ENCODE data around the gene ZBTB39. TPM values are rescaled to one million over a fixed set of nuclear protein-coding genes. Genes with fewer than 3 reads are reported as not detected.
A peak's percentile ranks its signal among the peaks of the same experiment; 100 is the strongest.

Gene ZBTB39
- total RNA-seq, 4 donors from 2014 or later: 5.2 to 6.1 (median 6.1) TPM

DNA sequence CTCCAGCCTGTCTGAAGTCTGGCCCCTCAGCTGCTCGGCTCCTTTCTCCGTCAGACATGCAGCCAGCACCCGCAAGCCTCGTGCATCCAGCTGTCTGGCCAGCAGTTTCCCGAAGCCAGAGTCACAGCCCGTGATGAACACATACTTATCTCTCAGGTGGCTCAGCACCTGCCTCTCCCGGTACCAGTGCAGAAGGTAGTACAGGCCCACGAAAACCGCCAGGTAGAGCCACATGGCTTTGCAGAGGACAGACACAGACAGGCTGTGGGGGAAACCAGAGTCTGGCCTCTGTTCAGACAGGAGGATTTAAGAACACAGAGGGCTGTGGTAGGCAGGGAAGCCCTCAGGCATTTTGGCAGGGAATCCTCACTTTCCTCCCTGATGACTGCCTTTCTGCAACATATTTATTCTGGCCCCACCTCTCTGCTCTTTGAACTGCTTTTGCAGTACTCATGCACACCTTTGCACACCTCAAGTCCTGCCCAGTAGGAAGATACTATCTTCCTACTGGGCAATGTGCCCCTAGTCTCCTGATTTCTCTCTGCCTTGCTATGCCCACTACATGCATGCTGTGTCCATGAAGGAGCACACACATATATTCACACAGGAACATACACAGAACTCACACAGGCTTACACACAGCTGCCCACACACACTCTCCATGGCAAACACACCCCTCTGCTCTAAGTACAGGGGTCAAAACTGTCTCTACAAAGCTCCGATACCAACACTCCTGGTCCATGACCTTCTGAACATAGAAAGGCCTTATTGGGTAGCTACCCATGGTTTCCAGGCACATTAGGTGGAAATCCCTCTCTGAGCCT, 48.9 kb downstream of the ZBTB39 start, which contains the start of gene RDH16:
Gene RDH16 (minus strand): TSS at position 380 of the 824 bp plus-strand sequence. CDS start 146 bp downstream, at position 234.
- 55 to 61% methylated on average over 10 of the region's 10 CpGs for WGBS, 2 donors
- H3K4me3 ChIP-seq (ENCODE audit: low read depth, poor library complexity, severe bottlenecking): no peak within 1 kb of the TSS
- intact Hi-C loops (cut with DNase I; ENCODE audit: low total_unique reads): no loop called here
- TF ChIP-seq POLR2A (IDR thresholded peaks at IDR 0.05): no peak
- TF ChIP-seq, protein P1, sequence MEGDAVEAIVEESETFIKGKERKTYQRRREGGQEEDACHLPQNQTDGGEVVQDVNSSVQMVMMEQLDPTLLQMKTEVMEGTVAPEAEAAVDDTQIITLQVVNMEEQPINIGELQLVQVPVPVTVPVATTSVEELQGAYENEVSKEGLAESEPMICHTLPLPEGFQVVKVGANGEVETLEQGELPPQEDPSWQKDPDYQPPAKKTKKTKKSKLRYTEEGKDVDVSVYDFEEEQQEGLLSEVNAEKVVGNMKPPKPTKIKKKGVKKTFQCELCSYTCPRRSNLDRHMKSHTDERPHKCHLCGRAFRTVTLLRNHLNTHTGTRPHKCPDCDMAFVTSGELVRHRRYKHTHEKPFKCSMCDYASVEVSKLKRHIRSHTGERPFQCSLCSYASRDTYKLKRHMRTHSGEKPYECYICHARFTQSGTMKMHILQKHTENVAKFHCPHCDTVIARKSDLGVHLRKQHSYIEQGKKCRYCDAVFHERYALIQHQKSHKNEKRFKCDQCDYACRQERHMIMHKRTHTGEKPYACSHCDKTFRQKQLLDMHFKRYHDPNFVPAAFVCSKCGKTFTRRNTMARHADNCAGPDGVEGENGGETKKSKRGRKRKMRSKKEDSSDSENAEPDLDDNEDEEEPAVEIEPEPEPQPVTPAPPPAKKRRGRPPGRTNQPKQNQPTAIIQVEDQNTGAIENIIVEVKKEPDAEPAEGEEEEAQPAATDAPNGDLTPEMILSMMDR (IDR thresholded peaks at IDR 0.05): no peak
- DNase-seq (ENCODE audit: low spot score in 2 of 2): peak in 1 of 2 donors; percentile 39

DNA sequence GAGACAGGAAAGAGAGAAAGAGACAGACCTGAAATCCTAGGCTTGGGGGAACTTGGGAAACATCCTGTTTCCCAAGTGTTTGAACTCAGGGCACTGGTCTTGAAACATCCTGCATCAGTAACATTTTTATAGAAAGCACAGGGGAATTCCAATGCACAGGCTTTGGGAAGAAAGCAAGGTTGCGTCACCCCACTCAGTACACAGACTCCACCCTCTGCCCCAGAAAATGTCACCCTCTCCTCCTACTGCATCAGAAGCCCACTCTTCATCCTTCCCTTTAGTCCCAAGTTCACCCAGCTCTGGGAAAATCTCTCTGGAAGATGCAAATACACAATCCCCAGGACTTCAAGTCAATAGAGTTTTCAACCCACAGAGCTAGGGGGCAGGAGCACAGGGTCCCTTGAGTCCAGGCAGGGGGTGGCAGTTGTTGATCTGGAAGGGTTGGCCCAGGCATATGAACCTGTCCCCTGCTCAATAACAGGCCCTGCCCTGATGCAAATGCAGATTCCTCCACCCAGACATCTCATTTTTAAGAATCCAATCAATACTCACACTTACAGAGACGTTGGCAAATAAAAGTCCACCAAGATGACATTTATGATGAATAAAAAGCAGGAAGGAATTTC, 50.6 kb downstream of the ZBTB39 start:
- 63 to 73% methylated on average over 2 of the region's 2 CpGs for WGBS, 2 donors
- intact Hi-C loops (cut with DNase I; ENCODE audit: low total_unique reads): no loop called here
- TF ChIP-seq, protein P1 (IDR thresholded peaks at IDR 0.05): no peak
- no peak for TF ChIP-seq POLR2A (IDR thresholded peaks at IDR 0.05)
- DNase-seq (ENCODE audit: low spot score in 2 of 2): no peak
- no peak overlapping the region for H3K4me3 ChIP-seq (ENCODE audit: low read depth, poor library complexity, severe bottlenecking)

DNA sequence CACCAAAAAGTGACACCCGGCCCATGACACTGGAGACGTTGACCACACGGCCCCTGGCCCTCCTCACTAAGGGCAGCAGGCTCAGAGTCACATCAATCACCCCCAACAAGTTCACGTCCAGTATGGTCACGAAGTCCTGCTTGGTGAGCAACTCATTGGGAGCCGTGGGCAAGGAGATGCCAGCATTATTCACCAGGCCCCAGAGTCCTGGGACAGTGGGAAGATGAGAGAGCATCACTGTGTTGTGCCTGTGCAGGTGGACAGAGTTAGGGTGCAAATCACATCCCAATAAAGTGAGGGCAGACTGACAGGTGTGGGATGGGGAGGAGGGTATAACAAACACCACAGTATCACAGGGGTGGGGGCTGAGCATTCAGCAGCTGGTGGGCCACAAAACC, 51.4 kb downstream of the ZBTB39 start:
- 89 to 92% methylated on average over 6 of the region's 6 CpGs for WGBS, 2 donors
- DNase-seq (ENCODE audit: low spot score in 2 of 2): no peak
- intact Hi-C loops (cut with DNase I; ENCODE audit: low total_unique reads): no loop called here
- H3K4me3 ChIP-seq (ENCODE audit: low read depth, poor library complexity, severe bottlenecking): no peak overlapping the region
- TF ChIP-seq, protein P1 (IDR thresholded peaks at IDR 0.05): no peak
- no peak for TF ChIP-seq POLR2A (IDR thresholded peaks at IDR 0.05)

DNA sequence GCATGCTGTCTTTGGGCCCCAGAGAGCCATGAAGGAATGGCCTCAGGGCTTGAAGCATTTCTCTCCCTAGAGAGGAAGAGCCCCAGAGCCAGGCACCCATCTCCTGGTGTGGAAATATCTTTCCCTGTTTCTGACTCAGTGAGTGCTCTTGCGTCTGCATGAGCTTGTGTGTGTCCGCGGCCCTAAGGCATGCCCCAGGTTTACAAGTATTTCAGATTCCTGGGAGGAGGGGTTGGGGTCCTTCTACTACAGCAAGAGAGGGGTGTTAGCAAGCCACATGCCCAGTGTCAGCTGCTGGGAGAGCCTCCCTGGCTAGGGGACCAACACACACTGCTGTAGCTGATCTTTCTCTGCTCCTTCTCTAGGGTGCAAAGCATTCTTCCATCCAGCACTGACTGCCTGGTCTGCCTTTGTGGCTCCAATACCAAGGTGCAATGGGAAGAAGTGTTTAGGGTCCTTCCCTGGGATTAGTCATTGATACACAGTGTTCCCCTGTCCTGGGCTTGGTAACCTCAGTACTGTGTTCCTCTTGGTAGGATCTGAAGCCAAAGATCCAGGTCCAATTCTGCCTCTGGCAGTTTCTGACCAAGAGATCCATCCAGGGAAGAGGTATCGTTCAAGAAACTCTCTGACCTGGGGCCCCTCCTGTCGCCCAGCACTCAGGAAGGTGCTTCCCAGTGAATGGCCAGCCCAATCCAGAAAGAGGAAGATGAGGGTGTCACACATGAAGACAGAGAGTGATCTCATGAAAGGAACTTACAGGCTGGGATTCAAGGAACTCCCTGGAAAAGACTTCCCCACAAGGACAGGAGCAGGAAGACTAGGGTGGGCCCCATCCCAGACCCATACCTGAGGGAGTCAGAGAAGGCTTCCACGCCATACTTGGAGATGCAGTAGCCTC, 52.0 kb downstream of the ZBTB39 start:
- TF ChIP-seq, protein P1 (IDR thresholded peaks at IDR 0.05): no peak
- no peak for TF ChIP-seq POLR2A (IDR thresholded peaks at IDR 0.05)
- DNase-seq (ENCODE audit: low spot score in 2 of 2): no peak
- H3K4me3 ChIP-seq (ENCODE audit: low read depth, poor library complexity, severe bottlenecking): no peak overlapping the region
- WGBS, 2 donors: 87 to 91% methylated on average over 3 to 6 of the region's 6 CpGs
- intact Hi-C loops (cut with DNase I; ENCODE audit: low total_unique reads): no loop called here

DNA sequence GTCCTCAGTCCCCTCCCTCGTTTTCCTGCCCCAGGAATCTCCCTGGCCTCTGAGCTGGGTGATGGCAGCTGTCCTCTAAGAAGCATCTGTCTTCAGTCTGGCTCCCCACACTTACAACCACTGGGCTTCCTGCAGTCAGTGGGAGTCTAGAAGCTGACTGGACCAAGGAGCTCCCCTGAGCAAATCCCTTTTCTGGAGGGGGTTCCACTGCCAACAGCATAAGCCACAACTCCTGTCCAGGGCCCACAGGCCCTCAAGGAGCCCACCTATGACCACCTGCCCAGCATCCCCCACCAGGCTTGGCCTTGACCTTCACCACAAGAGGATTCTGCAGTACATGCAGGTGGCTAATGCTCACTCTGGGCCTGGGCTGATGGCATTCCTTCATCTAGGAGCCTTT, 53.0 kb downstream of the ZBTB39 start:
- intact Hi-C loops (cut with DNase I; ENCODE audit: low total_unique reads): no loop called here
- DNase-seq (ENCODE audit: low spot score in 2 of 2): no peak
- no peak overlapping the region for H3K4me3 ChIP-seq (ENCODE audit: low read depth, poor library complexity, severe bottlenecking)
- TF ChIP-seq, protein P1 (IDR thresholded peaks at IDR 0.05): no peak
- no peak for TF ChIP-seq POLR2A (IDR thresholded peaks at IDR 0.05)
- WGBS, 2 donors: 44 to 56% methylated on average over 1 of the region's 1 CpG

Data from lower leg skin (tissue), 4 donors.